Thymus (tissue), 11 donors: Measurements from ENCODE around the gene CDYL2. TPM values are rescaled to one million over a fixed set of nuclear protein-coding genes. Genes with fewer than 3 reads are reported as not detected.

ENCODE experiments used
- DNase-seq, 9 donors: peaks; one replicate each; pipeline ENCODE4 v3.0.0-alpha.2; 2013; ENCODE audit warnings: low spot score in 9 of 9, low read depth in 6 of 9, missing footprints in 1 of 9
- H3K27ac ChIP-seq, 2 donors: one replicate each; pipeline ENCODE4 v1.5.1; 2013; ENCODE audit warnings: control low read depth in 1 of 2, low read depth in 1 of 2, low read length in 1 of 2, mild to moderate bottlenecking in 1 of 2, moderate library complexity in 1 of 2
- H3K27me3 ChIP-seq, 2 donors: one replicate each; pipeline ENCODE4 v1.5.1; 2013; ENCODE audit warnings: low read length in 1 of 2; ENCODE audit not compliant: control insufficient read depth in 2 of 2, insufficient read depth in 1 of 2
- H3K36me3 ChIP-seq, 2 donors: one replicate each; pipeline ENCODE4 v1.5.1; 2013; ENCODE audit warnings: low read length in 1 of 2, mild to moderate bottlenecking in 1 of 2, moderate library complexity in 1 of 2; ENCODE audit not compliant: control insufficient read depth in 2 of 2, insufficient read depth in 2 of 2
- H3K4me1 ChIP-seq, 2 donors: one replicate each; pipeline ENCODE4 v1.5.1; 2013; ENCODE audit warnings: low read length in 2 of 2; ENCODE audit not compliant: control insufficient read depth in 2 of 2, insufficient read depth in 2 of 2
- H3K4me3 ChIP-seq, 2 donors: one replicate each; pipeline ENCODE4 v1.5.1; 2013; ENCODE audit warnings: low read length in 2 of 2, control low read depth in 1 of 2, mild to moderate bottlenecking in 1 of 2
- H3K9me3 ChIP-seq, 2 donors: one replicate each; pipeline ENCODE4 v1.5.1; 2013; ENCODE audit warnings: low read length in 1 of 2, mild to moderate bottlenecking in 1 of 2; ENCODE audit not compliant: control insufficient read depth in 2 of 2, insufficient read depth in 1 of 2
- WGBS: extraction: QIAGEN DNeasy Blood & Tissue Kit; methylation state at CpG from one replicate; pipeline ENCODE4 v1.1.7; 2013; 5-methylcytosine and 5-hydroxymethylcytosine counted together
- polyA plus RNA-seq: library from polyadenylated mRNA; stranded (reverse); fragments of 200-250 nt; gene quantifications from one replicate; pipeline ENCODE4 v1.2.3, GENCODE V29; 2013
- total RNA-seq: library from RNA; stranded (reverse); fragments of 120-200 nt; gene quantifications from one replicate; pipeline ENCODE4 v1.2.4, GENCODE V29; 2013
- donor health status: healthy.

Gene CDYL2
- total and polyA plus RNA-seq, 2 donors, result 2.0 to 2.6 TPM

- H3K36me3 ChIP-seq, result no peaks in the 10 kb centered on the region
- H3K4me3 ChIP-seq, result no peak overlapping the region
- no peaks in the 10 kb centered on the region for H3K9me3 ChIP-seq
- no peak overlapping the region for H3K27ac ChIP-seq
- H3K27me3 ChIP-seq, result no peaks in the 10 kb centered on the region
- WGBS, result 96% methylated on average over 4 of the region's 4 CpGs
- DNase-seq, result no peak
- H3K4me1 ChIP-seq, result no peaks in the 10 kb centered on the region
Measured at GRCh38 chr16:80746231-80746630, 58.2 kb downstream of the CDYL2 start.

GRCh38 chr16:80744856-80745255 is 59.5 kb downstream of the CDYL2 start:
- Histone ChIP-seq H3K4me3 (no peak overlapping the region), H3K36me3 (no peaks in the 10 kb centered on the region), H3K27me3 (no peaks in the 10 kb centered on the region), H3K27ac (no peak overlapping the region), H3K4me1 (no peaks in the 10 kb centered on the region), H3K9me3 (peaks cover 0 to under 1% of the 10 kb centered on the region in 2 donors)
- no peak for DNase-seq
- whole genome bisulfite sequencing, result 75% methylated on average over 4 of the region's 4 CpGs

GRCh38 chr16:80743772-80744171 is 60.6 kb downstream of the CDYL2 start:
- H3K27me3 ChIP-seq, result no peaks in the 10 kb centered on the region
- no peaks in the 10 kb centered on the region for H3K36me3 ChIP-seq
- H3K27ac ChIP-seq, result no peak overlapping the region
- peaks cover 0 to 4% of the 10 kb centered on the region in 2 donors for H3K9me3 ChIP-seq
- 97% methylated on average over 1 of the region's 1 CpG for WGBS
- no peak for DNase-seq
- H3K4me3 ChIP-seq, result no peak overlapping the region
- no peaks in the 10 kb centered on the region for H3K4me1 ChIP-seq

- no peak for DNase-seq
- Histone ChIP-seq H3K9me3 (peaks cover 0 to 4% of the 10 kb centered on the region in 2 donors), H3K4me1 (no peaks in the 10 kb centered on the region), H3K27ac (no peak overlapping the region), H3K36me3 (no peaks in the 10 kb centered on the region), H3K27me3 (no peaks in the 10 kb centered on the region), H3K4me3 (no peak overlapping the region)
- 94% methylated on average over 3 of the region's 3 CpGs for WGBS
Measured at GRCh38 chr16:80743273-80743672, 61.1 kb downstream of the CDYL2 start.

GRCh38 chr16:80742331-80742730 is 62.1 kb downstream of the CDYL2 start:
- peaks cover 0 to 4% of the 10 kb centered on the region in 2 donors for H3K9me3 ChIP-seq

GRCh38 chr16:80741724-80742123 is 62.7 kb downstream of the CDYL2 start:
- Histone ChIP-seq H3K27me3 (no peaks in the 10 kb centered on the region), H3K9me3 (peaks cover 0 to 4% of the 10 kb centered on the region in 2 donors), H3K4me1 (no peaks in the 10 kb centered on the region), H3K27ac (no peak overlapping the region), H3K36me3 (no peaks in the 10 kb centered on the region), H3K4me3 (no peak overlapping the region)
- no peak for DNase-seq
- WGBS, result 96% methylated on average over 4 of the region's 4 CpGs

More at GRCh38 chr16:80742331-80742730, 62.1 kb downstream of the CDYL2 start:
- Histone ChIP-seq H3K36me3 (no peaks in the 10 kb centered on the region), H3K4me3 (no peak overlapping the region), H3K4me1 (no peaks in the 10 kb centered on the region), H3K27me3 (no peaks in the 10 kb centered on the region), H3K27ac (no peak overlapping the region)
- DNase-seq, result no peak
- 97% methylated on average over 2 of the region's 2 CpGs for WGBS

GRCh38 chr16:80739523-80739922 is 64.9 kb downstream of the CDYL2 start:
- H3K27me3 ChIP-seq, result no peaks in the 10 kb centered on the region
- peaks cover 0 to 4% of the 10 kb centered on the region in 2 donors for H3K9me3 ChIP-seq
- H3K4me1 ChIP-seq, result no peaks in the 10 kb centered on the region
- no peaks in the 10 kb centered on the region for H3K36me3 ChIP-seq
- H3K4me3 ChIP-seq, result no peak overlapping the region
- WGBS, result 92% methylated on average over 6 of the region's 6 CpGs
- no peak overlapping the region for H3K27ac ChIP-seq
- DNase-seq, result no peak

- Histone ChIP-seq H3K4me3 (no peak overlapping the region), H3K27me3 (no peaks in the 10 kb centered on the region), H3K4me1 (no peaks in the 10 kb centered on the region), H3K36me3 (no peaks in the 10 kb centered on the region), H3K9me3 (peaks cover 0 to 4% of the 10 kb centered on the region in 2 donors), H3K27ac (no peak overlapping the region)
- WGBS, result 98% methylated on average over 3 of the region's 3 CpGs
- no peak for DNase-seq
Measured at GRCh38 chr16:80738521-80738920, 65.9 kb downstream of the CDYL2 start.

GRCh38 chr16:80735846-80736245 is 68.6 kb downstream of the CDYL2 start:
- H3K27ac ChIP-seq, result no peak overlapping the region
- H3K4me3 ChIP-seq, result no peak overlapping the region
- H3K27me3 ChIP-seq, result no peaks in the 10 kb centered on the region
- no peaks in the 10 kb centered on the region for H3K36me3 ChIP-seq
- peaks cover 0 to 4% of the 10 kb centered on the region in 2 donors for H3K9me3 ChIP-seq
- no peak for DNase-seq
- H3K4me1 ChIP-seq, result no peaks in the 10 kb centered on the region
- WGBS, result 96% methylated on average over 4 of the region's 4 CpGs

- WGBS, result 76% methylated on average over 2 of the region's 2 CpGs
- no peaks in the 10 kb centered on the region for H3K27me3 ChIP-seq
- DNase-seq, result no peak
- no peaks in the 10 kb centered on the region for H3K36me3 ChIP-seq
- no peaks in the 10 kb centered on the region for H3K4me1 ChIP-seq
- no peak overlapping the region for H3K4me3 ChIP-seq
- H3K9me3 ChIP-seq, result no peaks in the 10 kb centered on the region
- H3K27ac ChIP-seq, result no peak overlapping the region
Measured at GRCh38 chr16:80733407-80733806, 71.0 kb downstream of the CDYL2 start.
